GM19043 (cell line): ENCODE data around the gene NTRK3.
"Not testable (repeated sequence)": the region's sequence is repeated elsewhere in the genome, so short reads cannot be mapped to it uniquely, and the experiment has no call there.

Experiments used
- ATAC-seq: cut with Tn5 transposase; IDR thresholded peaks from one replicate; pipeline ENCODE4 v1.9.1; 2021; ENCODE audit warnings: low read depth; ENCODE audit not compliant: unreplicated experiment

The NTRK3 gene

GRCh38 chr15:87858651-87859050 is 397.9 kb downstream of the NTRK3 start:
- no peak for ATAC-seq

DNA sequence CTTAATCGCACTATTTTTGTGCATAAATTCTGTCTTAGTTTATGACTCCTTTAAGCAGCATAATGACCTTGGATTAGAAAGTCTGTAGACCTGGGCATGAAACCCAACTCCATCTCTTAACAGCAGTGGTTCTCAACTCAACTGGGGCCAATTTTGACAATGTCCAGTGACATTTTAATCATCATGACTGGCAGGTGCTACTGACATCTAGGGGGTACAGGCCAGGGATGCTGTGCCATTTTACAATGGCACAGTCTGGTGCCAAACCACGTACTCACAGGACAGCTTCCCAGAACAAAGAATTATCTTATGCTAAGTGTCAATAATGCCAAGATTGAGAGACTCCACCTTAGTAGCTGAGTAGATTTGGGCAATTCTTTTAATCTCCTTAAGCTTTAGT is 405.0 kb downstream of the NTRK3 start:
- ATAC-seq, result no peak

DNA sequence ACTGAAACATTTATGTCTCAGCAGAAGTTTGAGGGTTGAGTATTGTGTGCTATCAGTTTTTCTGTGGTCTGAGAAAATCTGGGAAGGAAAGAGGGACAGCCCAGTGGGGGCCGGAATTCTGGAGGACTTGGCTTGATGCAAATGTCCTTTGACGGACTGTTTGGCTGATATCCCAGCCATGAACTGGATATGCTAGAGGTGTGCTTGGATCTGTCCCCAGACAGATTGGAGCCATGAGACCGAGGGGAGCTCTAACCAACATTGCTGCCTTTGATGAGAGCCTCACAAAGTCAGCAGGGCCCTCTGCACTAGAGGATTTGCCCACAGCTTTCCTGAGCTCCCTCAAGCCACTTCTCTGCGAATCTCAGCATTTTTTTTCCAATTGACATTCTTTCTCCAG is 405.6 kb downstream of the NTRK3 start:
- ATAC-seq, result no peak

- ATAC-seq, result no peak
Measured at GRCh38 chr15:87849181-87849580, 407.4 kb downstream of the NTRK3 start.

DNA sequence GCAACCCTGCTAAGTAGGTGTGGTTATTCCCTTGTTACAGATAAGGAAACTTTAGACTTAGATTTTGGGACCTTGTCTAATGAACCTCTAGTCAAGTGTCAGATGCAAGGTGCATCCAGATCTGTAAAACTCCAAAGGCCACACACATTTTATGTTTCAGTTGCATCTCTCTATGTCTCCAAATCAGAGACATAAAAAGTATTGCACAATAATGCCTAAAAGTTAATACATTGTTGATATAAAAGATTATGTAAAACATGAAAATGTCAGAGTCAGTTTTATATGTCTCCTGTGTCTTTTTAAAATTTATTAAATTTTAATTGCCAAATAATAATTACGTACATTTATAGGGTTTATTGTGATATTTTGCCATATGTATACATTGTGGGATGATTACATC is 408.5 kb downstream of the NTRK3 start:
- no peak for ATAC-seq

DNA sequence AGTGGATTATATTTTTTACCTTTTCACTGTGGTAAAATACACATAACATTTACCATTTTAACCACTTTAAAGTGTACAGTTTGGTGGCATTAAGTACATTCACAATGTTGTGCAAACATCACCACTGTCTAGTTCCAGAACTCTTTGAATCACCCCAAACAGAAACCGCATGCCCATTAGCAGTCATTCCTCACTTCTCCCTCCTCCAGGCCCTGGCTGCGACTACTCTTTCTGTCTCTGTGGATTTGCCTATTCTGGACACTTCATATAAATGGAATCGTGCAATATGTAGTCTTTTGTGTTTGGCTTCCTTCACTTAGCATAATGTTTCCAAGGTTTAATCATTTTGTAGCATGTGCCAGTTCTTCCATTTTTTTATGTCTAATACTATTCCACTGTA is 409.8 kb downstream of the NTRK3 start:
- ATAC-seq, result no peak

GRCh38 chr15:87843312-87843711 is 413.2 kb downstream of the NTRK3 start:
- no peak for ATAC-seq

- ATAC-seq, result no peak
Measured at GRCh38 chr15:87841426-87841998, 415.0 kb downstream of the NTRK3 start.

- ATAC-seq, result not testable (repeated sequence)
Measured at GRCh38 chr15:87835830-87836229, 420.7 kb downstream of the NTRK3 start.

DNA sequence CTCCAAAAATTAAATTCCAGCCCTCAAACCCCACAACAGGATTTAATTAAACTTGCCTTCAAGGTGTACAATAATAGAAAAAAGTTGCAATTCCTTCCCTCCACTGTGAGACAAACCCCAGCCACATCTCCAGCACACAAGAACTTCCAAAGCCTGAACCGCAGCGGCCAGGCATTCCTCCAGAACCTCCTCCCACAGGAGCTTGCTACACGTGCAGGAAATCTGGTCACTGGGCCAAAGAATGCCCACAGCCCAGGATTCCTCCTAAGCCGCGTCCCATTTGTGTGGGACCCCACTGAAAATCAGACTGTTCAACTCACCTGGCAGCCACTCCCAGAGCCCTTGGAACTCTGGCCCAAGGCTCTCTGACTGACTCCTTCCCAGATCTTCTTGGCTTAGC is 423.2 kb downstream of the NTRK3 start:
- not testable (repeated sequence) for ATAC-seq

DNA sequence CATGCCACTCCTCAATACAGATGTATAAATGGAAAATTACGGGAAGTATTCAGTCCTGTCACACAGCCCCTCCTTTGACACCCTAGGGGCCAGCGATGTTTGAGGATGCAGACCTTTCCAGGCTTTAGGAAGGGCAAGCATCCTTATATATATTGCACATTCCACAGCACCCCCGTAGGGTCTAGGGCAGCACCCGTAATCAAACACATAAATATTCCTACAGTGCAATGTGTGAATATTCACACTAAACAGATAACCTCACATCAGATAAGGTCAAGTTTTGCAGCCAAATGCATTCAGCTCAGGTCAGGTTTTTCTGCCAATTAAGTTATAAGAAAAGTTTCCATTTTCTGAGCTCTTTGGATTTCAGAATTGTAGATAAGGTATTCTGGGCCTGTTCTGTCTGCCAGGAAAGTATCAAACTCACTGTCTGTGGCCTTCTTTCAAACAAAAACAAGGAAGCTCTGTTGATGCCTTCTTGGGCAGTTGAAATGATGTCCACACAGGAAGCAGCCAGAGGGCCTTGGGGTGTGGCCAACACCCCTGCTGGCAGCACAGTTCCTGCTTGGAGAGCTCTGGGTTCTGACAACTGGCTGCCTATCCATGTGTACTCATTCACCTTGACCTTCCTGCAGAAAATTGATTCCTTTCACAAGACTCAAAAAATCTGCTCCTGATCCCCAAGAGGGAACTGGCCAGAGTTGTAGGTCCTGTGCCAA is 427.0 kb downstream of the NTRK3 start:
- no peak for ATAC-seq

GRCh38 chr15:87828608-87829007 is 427.9 kb downstream of the NTRK3 start:
- no peak for ATAC-seq

DNA sequence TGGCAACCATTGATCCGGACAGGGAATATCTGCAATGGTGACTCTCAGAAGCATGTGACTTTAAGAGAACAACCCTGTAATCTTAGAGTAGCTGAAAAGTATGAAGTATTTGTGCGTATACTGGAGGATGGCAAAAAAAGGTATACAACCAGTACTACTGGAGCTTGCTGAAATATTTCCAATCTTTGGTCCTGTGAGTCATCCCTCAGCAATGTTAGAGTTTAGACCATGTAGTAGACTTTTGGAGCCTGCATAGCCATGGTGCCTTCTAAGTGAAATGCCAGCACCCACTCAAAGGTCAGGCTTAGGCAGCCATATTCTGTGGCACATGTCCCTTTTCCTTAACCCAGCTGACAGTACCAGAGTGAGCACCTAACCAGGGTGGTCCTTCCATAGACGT is 429.4 kb downstream of the NTRK3 start:
- ATAC-seq, result no peak

DNA sequence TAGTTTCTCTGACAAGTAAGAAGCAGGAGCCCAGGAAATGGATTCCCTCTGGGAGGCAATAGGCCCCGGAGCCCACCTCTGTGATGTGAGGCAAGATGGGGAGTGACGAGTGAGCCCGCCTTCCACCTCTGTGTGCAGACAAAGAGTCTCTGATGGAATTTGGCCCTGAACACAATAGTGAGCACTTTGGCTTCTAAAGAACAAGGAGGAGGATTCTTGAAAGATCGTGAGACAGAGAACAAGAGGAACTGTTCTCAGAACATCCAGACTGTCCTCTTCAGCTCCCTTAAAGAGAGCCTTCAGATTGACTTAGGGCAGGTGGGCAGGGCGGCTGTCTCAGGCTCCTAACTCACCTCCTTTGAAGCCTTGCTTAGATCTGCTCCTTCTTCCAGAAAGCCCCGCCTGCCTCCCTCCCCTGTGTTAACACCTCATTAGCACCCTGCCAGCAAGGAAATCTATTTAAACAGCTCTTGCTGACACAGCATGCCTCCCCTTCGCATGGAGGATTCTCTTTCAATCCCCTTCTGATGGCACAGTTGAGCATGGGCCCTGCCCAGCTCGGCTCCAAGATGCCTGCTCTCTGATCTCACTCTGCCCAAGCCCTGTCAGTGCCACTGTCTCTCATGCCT is 430.3 kb downstream of the NTRK3 start:
- no peak for ATAC-seq

GRCh38 chr15:87818756-87819155 is 437.8 kb downstream of the NTRK3 start:
- ATAC-seq, result no peak

GRCh38 chr15:87817553-87817952 is 439.0 kb downstream of the NTRK3 start:
- ATAC-seq, result no peak

- no peak for ATAC-seq
Measured at GRCh38 chr15:87816811-87817210, 439.7 kb downstream of the NTRK3 start.

GRCh38 chr15:87816016-87816415 is 440.5 kb downstream of the NTRK3 start:
- no peak for ATAC-seq
